ENCODE measurements around the gene BIRC3.

GRCh38 chr11:102325088-102325487 lies 7.8 kb downstream of the BIRC3 start:
- TF ChIP-seq CTCF (IDR thresholded peaks at IDR 0.05 in 8 of 11, conservative IDR thresholded peaks at IDR 0.05 in 3 of 11) (no peak), POLR2A (IDR thresholded peaks at IDR 0.05) (no peak), POLR2AphosphoS5 (IDR thresholded peaks at IDR 0.05) (no peak)

Measured in spleen (tissue), 7 donors.